Fibroblast of villous mesenchyme (primary cell): ENCODE data around the gene CUEDC1. TPM values are rescaled to one million over a fixed set of nuclear protein-coding genes. Genes with fewer than 3 reads are reported as not detected.

Experiments used
- DNase-seq: peaks from one replicate; pipeline ENCODE4 v3.0.0-alpha.2; 2010; ENCODE audit warnings: low read depth
- H3K4me3 ChIP-seq: 2 replicates; pipeline ENCODE4 v1.5.1; 2011; ENCODE audit warnings: low read depth, mild to moderate bottlenecking, low read length
- CTCF ChIP-seq: IDR thresholded peaks from 2 replicates; pipeline ENCODE4 v1.5.1; 2012; ENCODE audit warnings: low read depth, mild to moderate bottlenecking, low read length; ENCODE audit not compliant: insufficient read depth
- total RNA-seq: library from RNA; depleted of rRNA; stranded (reverse); fragments of >200 nt; gene quantifications from 2 replicates; pipeline ENCODE4 v1.2.3, GENCODE V29; 2012

The CUEDC1 gene
- total RNA-seq, 1 donor: 21.6 TPM

- peak; percentile 54 for DNase-seq
Observed at GRCh38 chr17:57943645-57944044, 11.6 kb downstream of the CUEDC1 start.

DNA sequence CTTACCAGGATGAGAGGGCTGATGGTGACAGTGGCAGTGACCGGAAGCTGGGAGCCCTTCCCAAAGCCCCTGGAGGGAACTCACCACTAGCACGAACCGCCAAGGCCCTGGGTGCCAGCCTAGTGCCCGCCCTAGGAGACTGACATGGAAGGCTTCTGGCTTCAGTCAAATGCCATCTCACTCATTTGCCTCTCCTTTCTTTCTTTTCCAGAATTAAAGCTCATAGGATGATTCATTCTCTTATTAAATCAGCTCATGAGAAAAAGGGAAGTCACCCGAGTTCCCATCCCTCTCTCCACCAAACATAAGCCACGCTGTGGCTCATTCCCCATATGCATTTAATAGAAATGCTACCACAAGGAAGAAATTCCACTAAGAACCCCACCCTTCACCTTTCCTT is 12.1 kb downstream of the CUEDC1 start:
- no peak overlapping the region for H3K4me3 ChIP-seq
- DNase-seq: peak; percentile 39
- TF ChIP-seq CTCF: no peak

More at GRCh38 chr17:57943645-57944044, 11.6 kb downstream of the CUEDC1 start:
- no peak for TF ChIP-seq CTCF
- no peak overlapping the region for H3K4me3 ChIP-seq

- H3K4me3 ChIP-seq: no peak overlapping the region
- no peak for TF ChIP-seq CTCF
- DNase-seq: no peak
Observed at GRCh38 chr17:57941384-57942370, 13.5 kb downstream of the CUEDC1 start.

GRCh38 chr17:57940653-57941329 is 14.4 kb downstream of the CUEDC1 start:
- no peak overlapping the region for H3K4me3 ChIP-seq
- TF ChIP-seq CTCF: no peak
- DNase-seq: peak; percentile 38

DNA sequence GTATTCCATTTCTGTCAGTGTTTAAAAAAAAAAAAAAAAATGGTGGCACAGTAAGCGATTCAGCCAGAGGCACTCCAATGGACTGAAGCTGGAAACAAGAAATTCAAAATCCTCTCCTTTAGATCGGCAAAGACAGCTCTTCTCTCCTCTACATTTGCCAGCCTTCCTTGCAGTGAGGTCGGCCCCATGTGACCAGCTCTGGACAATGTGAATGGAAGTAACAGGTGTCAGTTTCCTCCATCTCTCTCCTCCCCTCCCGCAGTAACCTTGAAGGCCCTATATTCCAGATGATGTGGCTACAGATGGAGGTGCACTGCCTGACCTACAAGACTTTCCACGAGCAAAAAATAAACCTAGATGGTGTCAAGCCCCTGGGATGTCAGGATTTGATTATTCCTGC is 15.0 kb downstream of the CUEDC1 start:
- H3K4me3 ChIP-seq: no peak overlapping the region
- no peak for TF ChIP-seq CTCF
- no peak for DNase-seq

DNA sequence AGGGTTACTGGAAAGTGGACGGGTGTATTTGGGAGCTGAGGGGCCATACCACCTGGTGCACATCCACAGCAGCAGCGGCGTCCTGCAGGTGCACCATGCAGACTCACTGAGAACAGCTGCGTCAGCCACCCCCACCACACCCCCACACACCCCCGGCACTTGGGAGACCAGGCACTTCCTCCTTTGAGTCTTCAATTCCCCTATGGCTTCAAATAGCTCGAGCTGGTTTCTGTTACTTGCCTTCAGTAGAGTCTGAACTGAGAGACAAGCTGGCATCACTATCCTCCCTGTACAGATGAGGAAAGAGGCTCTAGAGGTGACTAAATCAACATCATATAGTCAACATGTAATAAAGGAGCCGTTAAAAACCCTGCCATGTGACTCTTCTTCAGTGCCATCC is 15.4 kb downstream of the CUEDC1 start:
- no peak for TF ChIP-seq CTCF
- H3K4me3 ChIP-seq: no peak overlapping the region
- no peak for DNase-seq
